HG02763 (cell line): Measurements from ENCODE around the gene IGF2BP3.

Source experiments
- ATAC-seq: cut with Tn5 transposase; IDR thresholded peaks from one replicate; pipeline ENCODE4 v1.9.1; 2021; ENCODE audit warnings: mild to moderate bottlenecking, moderate library complexity; ENCODE audit not compliant: unreplicated experiment

The IGF2BP3 gene

GRCh38 chr7:23380961-23381360 is 89.3 kb downstream of the IGF2BP3 start:
- no peak for ATAC-seq

GRCh38 chr7:23380556-23380955 is 89.7 kb downstream of the IGF2BP3 start:
- no peak for ATAC-seq

- ATAC-seq: no peak
Observed at GRCh38 chr7:23378996-23379395, 91.3 kb downstream of the IGF2BP3 start.

GRCh38 chr7:23377134-23377533 is 93.2 kb downstream of the IGF2BP3 start:
- ATAC-seq: no peak

- peak; percentile 68 for ATAC-seq
Observed at GRCh38 chr7:23373151-23374004, 96.9 kb downstream of the IGF2BP3 start.

GRCh38 chr7:23372611-23373010 is 97.7 kb downstream of the IGF2BP3 start:
- ATAC-seq: no peak

- no peak for ATAC-seq
Observed at GRCh38 chr7:23371654-23372053, 98.6 kb downstream of the IGF2BP3 start.

GRCh38 chr7:23369695-23370404 is 100.4 kb downstream of the IGF2BP3 start:
- no peak for ATAC-seq

GRCh38 chr7:23369100-23369499 is 101.2 kb downstream of the IGF2BP3 start:
- ATAC-seq: no peak

GRCh38 chr7:23358152-23358674 is 112.1 kb downstream of the IGF2BP3 start:
- ATAC-seq: no peak

GRCh38 chr7:23357190-23358093 is 112.8 kb downstream of the IGF2BP3 start:
- ATAC-seq: no peak

GRCh38 chr7:23356726-23357125 is 113.6 kb downstream of the IGF2BP3 start:
- no peak for ATAC-seq

- ATAC-seq: no peak
Observed at GRCh38 chr7:23356168-23356567, 114.1 kb downstream of the IGF2BP3 start.

- ATAC-seq: no peak
Observed at GRCh38 chr7:23353172-23353571, 117.1 kb downstream of the IGF2BP3 start.

GRCh38 chr7:23350466-23350865 is 119.8 kb downstream of the IGF2BP3 start:
- ATAC-seq: no peak

- ATAC-seq: no peak
Observed at GRCh38 chr7:23349484-23350157, 120.7 kb downstream of the IGF2BP3 start.

GRCh38 chr7:23347682-23348180 is 122.6 kb downstream of the IGF2BP3 start:
- no peak for ATAC-seq

GRCh38 chr7:23347033-23347681 is 123.1 kb downstream of the IGF2BP3 start:
- ATAC-seq: no peak

- no peak for ATAC-seq
Observed at GRCh38 chr7:23346316-23346715, 124.0 kb downstream of the IGF2BP3 start.

- ATAC-seq: no peak
Observed at GRCh38 chr7:23345601-23346000, 124.7 kb downstream of the IGF2BP3 start.
